OCI-LY3 (cell line): ENCODE data around the gene CAPZB.

Experiments used
- EZH2phosphoT487 ChIP-seq: fragments of 200-600 bp; shearing (Covaris generic); IDR thresholded peaks from 2 replicates; pipeline ENCODE4 v1.6.1; 2018; ENCODE audit warnings: antibody characterized with exemption, mixed run types, low read depth
- TF ChIP-seq, protein P1 (sequence below): fragments of 200-600, 300-600 bp; sonication (generic); IDR thresholded peaks from 2 replicates; pipeline ENCODE4 v1.5.1; 2014; ENCODE audit warnings: antibody characterized with exemption, low read length, low read depth

DNA sequence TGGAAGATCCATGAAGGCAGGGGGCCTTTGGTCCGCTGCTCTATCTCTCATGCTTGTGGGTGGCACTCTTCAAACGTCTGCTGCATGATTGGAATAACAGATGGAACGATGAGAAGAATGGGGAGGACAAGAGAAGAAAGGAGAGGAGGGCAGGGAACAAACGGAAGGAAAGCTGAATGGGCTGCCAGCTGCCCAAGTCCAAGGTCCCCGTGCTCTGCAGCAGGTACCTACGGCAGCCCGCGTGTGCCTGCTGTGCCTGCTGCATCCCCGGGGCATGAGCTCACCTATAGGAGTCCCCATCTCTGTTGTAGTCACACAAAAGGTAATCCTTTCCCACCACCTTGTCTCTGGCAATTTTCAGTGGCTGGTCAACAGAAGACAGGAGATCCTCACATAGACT is 100.1 kb downstream of the CAPZB start:
- TF ChIP-seq, protein P1, sequence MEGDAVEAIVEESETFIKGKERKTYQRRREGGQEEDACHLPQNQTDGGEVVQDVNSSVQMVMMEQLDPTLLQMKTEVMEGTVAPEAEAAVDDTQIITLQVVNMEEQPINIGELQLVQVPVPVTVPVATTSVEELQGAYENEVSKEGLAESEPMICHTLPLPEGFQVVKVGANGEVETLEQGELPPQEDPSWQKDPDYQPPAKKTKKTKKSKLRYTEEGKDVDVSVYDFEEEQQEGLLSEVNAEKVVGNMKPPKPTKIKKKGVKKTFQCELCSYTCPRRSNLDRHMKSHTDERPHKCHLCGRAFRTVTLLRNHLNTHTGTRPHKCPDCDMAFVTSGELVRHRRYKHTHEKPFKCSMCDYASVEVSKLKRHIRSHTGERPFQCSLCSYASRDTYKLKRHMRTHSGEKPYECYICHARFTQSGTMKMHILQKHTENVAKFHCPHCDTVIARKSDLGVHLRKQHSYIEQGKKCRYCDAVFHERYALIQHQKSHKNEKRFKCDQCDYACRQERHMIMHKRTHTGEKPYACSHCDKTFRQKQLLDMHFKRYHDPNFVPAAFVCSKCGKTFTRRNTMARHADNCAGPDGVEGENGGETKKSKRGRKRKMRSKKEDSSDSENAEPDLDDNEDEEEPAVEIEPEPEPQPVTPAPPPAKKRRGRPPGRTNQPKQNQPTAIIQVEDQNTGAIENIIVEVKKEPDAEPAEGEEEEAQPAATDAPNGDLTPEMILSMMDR = no peak
- no peak for TF ChIP-seq EZH2phosphoT487
